Trophoblast cell (in vitro differentiated cells and primary cell): ENCODE results near the gene LAMA2. TPM values are rescaled to one million over a fixed set of nuclear protein-coding genes. Genes with fewer than 3 reads are reported as not detected.

Experiments used
- DNase-seq, 2 donors: peaks; one replicate each; pipeline ENCODE4 v3.0.0-alpha.2; 2016
- H2AFZ ChIP-seq: 2 replicates; pipeline ENCODE4 v1.6.1; 2013; ENCODE audit warnings: low read length, moderate library complexity, mild to moderate bottlenecking; ENCODE audit not compliant: insufficient read depth, poor library complexity
- H2AK5ac ChIP-seq: 2 replicates; pipeline ENCODE4 v1.6.1; 2013; ENCODE audit warnings: mild to moderate bottlenecking, low read length
- H2BK120ac ChIP-seq: 2 replicates; pipeline ENCODE4 v1.6.1; 2013; ENCODE audit warnings: low read length, mild to moderate bottlenecking, moderate library complexity; ENCODE audit not compliant: insufficient read depth, poor library complexity
- H2BK12ac ChIP-seq: 2 replicates; pipeline ENCODE4 v1.6.1; 2013; ENCODE audit warnings: mild to moderate bottlenecking, low read length, moderate library complexity
- H2BK5ac ChIP-seq: 2 replicates; pipeline ENCODE4 v1.6.1; 2013; ENCODE audit warnings: low read length, low read depth, moderate library complexity, mild to moderate bottlenecking; ENCODE audit not compliant: poor library complexity
- H3K14ac ChIP-seq: 2 replicates; pipeline ENCODE4 v1.6.1; 2013; ENCODE audit warnings: mild to moderate bottlenecking, low read length
- H3K18ac ChIP-seq: 2 replicates; pipeline ENCODE4 v1.6.1; 2013; ENCODE audit warnings: mild to moderate bottlenecking, low read length
- H3K23ac ChIP-seq: 2 replicates; pipeline ENCODE4 v1.6.1; 2013; ENCODE audit warnings: low read length
- H3K27ac ChIP-seq: 2 replicates; pipeline ENCODE4 v1.5.1; 2013; ENCODE audit warnings: low read depth, mild to moderate bottlenecking, inconsistent platforms, low read length, moderate library complexity
- H3K27me3 ChIP-seq: 2 replicates; pipeline ENCODE4 v1.6.1; 2013; ENCODE audit warnings: inconsistent platforms, mild to moderate bottlenecking, low read length, moderate library complexity; ENCODE audit not compliant: insufficient read depth
- H3K36me3 ChIP-seq, 2 experiments: 1 replicate in 1 of 2; 2 replicates in 1 of 2; pipeline ENCODE4 v1.6.1; 2013; ENCODE audit warnings: low read length in 2 of 2, mild to moderate bottlenecking in 2 of 2, moderate library complexity in 1 of 2; ENCODE audit not compliant: insufficient read depth in 2 of 2, control insufficient read depth in 1 of 2
- H3K4ac ChIP-seq: 2 replicates; pipeline ENCODE4 v1.6.1; 2013; ENCODE audit warnings: low read depth, mild to moderate bottlenecking, low read length, moderate library complexity
- H3K4me1 ChIP-seq, 2 experiments: 1 replicate in 1 of 2; 2 replicates in 1 of 2; pipeline ENCODE4 v1.6.1; 2013; ENCODE audit warnings: low read length in 2 of 2, mild to moderate bottlenecking in 2 of 2, moderate library complexity in 1 of 2; ENCODE audit not compliant: insufficient read depth in 2 of 2, control insufficient read depth in 1 of 2
- H3K4me2 ChIP-seq: 2 replicates; pipeline ENCODE4 v1.6.1; 2013; ENCODE audit warnings: inconsistent platforms, mild to moderate bottlenecking, low read length, moderate library complexity
- H3K4me3 ChIP-seq: 2 replicates; pipeline ENCODE4 v1.5.1; 2013; ENCODE audit warnings: mild to moderate bottlenecking, low read depth, low read length, inconsistent platforms
- H3K79me1 ChIP-seq: one replicate; pipeline ENCODE4 v1.6.1; 2013; ENCODE audit warnings: low read length
- H3K79me2 ChIP-seq: 2 replicates; pipeline ENCODE4 v1.6.1; 2013; ENCODE audit warnings: low read length, mild to moderate bottlenecking; ENCODE audit not compliant: control insufficient read depth, insufficient read depth, poor library complexity
- H3K9ac ChIP-seq: 2 replicates; pipeline ENCODE4 v1.6.1; 2013; ENCODE audit warnings: mild to moderate bottlenecking, low read length
- H3K9me3 ChIP-seq: 2 replicates; pipeline ENCODE4 v1.6.1; 2013; ENCODE audit warnings: low read depth, mild to moderate bottlenecking, control low read depth, inconsistent platforms, low read length; ENCODE audit not compliant: insufficient read depth
- H4K12ac ChIP-seq: 2 replicates; pipeline ENCODE4 v1.6.1; 2013; ENCODE audit warnings: low read depth, mild to moderate bottlenecking, low read length, moderate library complexity
- H4K8ac ChIP-seq: 2 replicates; pipeline ENCODE4 v1.6.1; 2013; ENCODE audit warnings: low read depth, mild to moderate bottlenecking, low read length, moderate library complexity
- H4K91ac ChIP-seq: one replicate; pipeline ENCODE4 v1.6.1; 2013; ENCODE audit warnings: low read depth, mild to moderate bottlenecking, low read length, moderate library complexity
- WGBS: extraction: QIAGEN DNeasy Blood & Tissue Kit; methylation state at CpG from one replicate; pipeline ENCODE4 v1.1.7; 2013; ENCODE audit warnings: missing lambda C conversion rate; ENCODE audit not compliant: insufficient read length, insufficient coverage; ENCODE audit errors: extremely low coverage; 5-methylcytosine and 5-hydroxymethylcytosine counted together
- polyA plus RNA-seq: library from polyadenylated mRNA; stranded (reverse); fragments of 200-250 nt; gene quantifications from 2 replicates; pipeline ENCODE4 v1.2.3, GENCODE V29; 2013

The LAMA2 gene
- polyA plus RNA-seq = 0.49 and 0.56 TPM in 2 replicates

- H2BK120ac ChIP-seq = no peak within 1 kb of the TSS
- peak within 1 kb of the TSS; percentile 85 for H3K4me2 ChIP-seq
- H3K4me3 ChIP-seq = peak within 1 kb of the TSS; percentile 28
- peaks cover 4% of the 10 kb centered on the region in 2 experiments for H3K4me1 ChIP-seq
- no peaks in the 10 kb centered on the region for H3K9me3 ChIP-seq
- H3K27ac ChIP-seq = no peak within 1 kb of the TSS
- H3K36me3 ChIP-seq = no peaks in the 10 kb centered on the region
- H3K9ac ChIP-seq = peak within 1 kb of the TSS; percentile 68
- no peaks in the 10 kb centered on the region for H3K27me3 ChIP-seq
- no peak within 1 kb of the TSS for H3K23ac ChIP-seq
- H3K79me1 ChIP-seq = no peaks in the 10 kb centered on the region
- no CpG with 5 or more reads among the region's 36 CpGs for WGBS
- H4K91ac ChIP-seq = no peak within 1 kb of the TSS
- no peak within 1 kb of the TSS for H3K14ac ChIP-seq
- no peak within 1 kb of the TSS for H2BK5ac ChIP-seq
- H3K18ac ChIP-seq = no peak within 1 kb of the TSS
- H3K4ac ChIP-seq = no peak within 1 kb of the TSS
- no peak within 1 kb of the TSS for H2AK5ac ChIP-seq
- no peak within 1 kb of the TSS for H4K8ac ChIP-seq
- no peaks in the 10 kb centered on the region for H3K79me2 ChIP-seq
- no peak within 1 kb of the TSS for H2BK12ac ChIP-seq
- peak within 1 kb of the TSS; percentile 92 for H2AFZ ChIP-seq
- no peak within 1 kb of the TSS for H4K12ac ChIP-seq
- DNase-seq = peak in 1 of 2 donors; percentile 28
Observed at GRCh38 chr6:128882991-128883611, at the start of gene LAMA2. LAMA2 (plus strand) TSS chr6:128883138; CDS start chr6:128883246, 108 bp downstream.

- H3K9ac ChIP-seq = no peak overlapping the region
- H3K4me1 ChIP-seq = no peaks in the 10 kb centered on the region
- H3K27ac ChIP-seq = no peak overlapping the region
- no peak overlapping the region for H2AFZ ChIP-seq
- no peak overlapping the region for H3K4me2 ChIP-seq
- H3K23ac ChIP-seq = no peak overlapping the region
- H3K14ac ChIP-seq = no peak overlapping the region
- no peak overlapping the region for H4K12ac ChIP-seq
- H2BK120ac ChIP-seq = no peak overlapping the region
- no peaks in the 10 kb centered on the region for H3K79me2 ChIP-seq
- H2AK5ac ChIP-seq = no peak overlapping the region
- H4K8ac ChIP-seq = no peak overlapping the region
- no peaks in the 10 kb centered on the region for H3K36me3 ChIP-seq
- H3K4me3 ChIP-seq = no peak overlapping the region
- H3K79me1 ChIP-seq = no peaks in the 10 kb centered on the region
- no peak overlapping the region for H2BK12ac ChIP-seq
- no peaks in the 10 kb centered on the region for H3K9me3 ChIP-seq
- no peak overlapping the region for H4K91ac ChIP-seq
- no peak for DNase-seq
- WGBS = no CpG with 5 or more reads among the region's 1 CpG
- no peaks in the 10 kb centered on the region for H3K27me3 ChIP-seq
- no peak overlapping the region for H3K4ac ChIP-seq
- H2BK5ac ChIP-seq = no peak overlapping the region
- no peak overlapping the region for H3K18ac ChIP-seq
Observed at GRCh38 chr6:128836761-128837160, 46.2 kb upstream of the LAMA2 start.

- Histone ChIP-seq H3K27ac (no peak overlapping the region), H3K4me2 (no peak overlapping the region), H2AK5ac (no peak overlapping the region), H3K36me3 (no peaks in the 10 kb centered on the region), H3K9me3 (no peaks in the 10 kb centered on the region), H4K12ac (no peak overlapping the region), H4K91ac (no peak overlapping the region), H3K23ac (no peak overlapping the region), H3K79me1 (no peaks in the 10 kb centered on the region), H2BK5ac (no peak overlapping the region), H3K18ac (no peak overlapping the region), H2BK120ac (no peak overlapping the region), H4K8ac (no peak overlapping the region), H3K4ac (no peak overlapping the region), H3K79me2 (no peaks in the 10 kb centered on the region), H3K14ac (no peak overlapping the region), H2BK12ac (no peak overlapping the region), H2AFZ (no peak overlapping the region), H3K4me3 (no peak overlapping the region), H3K27me3 (no peaks in the 10 kb centered on the region), H3K4me1 (no peaks in the 10 kb centered on the region), H3K9ac (no peak overlapping the region)
- WGBS = no CpG with 5 or more reads among the region's 4 CpGs
- DNase-seq = no peak
Observed at GRCh38 chr6:128841518-128841917, 41.4 kb upstream of the LAMA2 start.

GRCh38 chr6:128844598-128844997 is 38.3 kb upstream of the LAMA2 start:
- Histone ChIP-seq H3K4me2 (no peak overlapping the region), H3K14ac (no peak overlapping the region), H3K4ac (no peak overlapping the region), H3K4me3 (no peak overlapping the region), H3K9ac (no peak overlapping the region), H4K8ac (no peak overlapping the region), H2AK5ac (no peak overlapping the region), H2BK5ac (no peak overlapping the region), H4K91ac (no peak overlapping the region), H4K12ac (no peak overlapping the region), H3K23ac (no peak overlapping the region), H2BK12ac (no peak overlapping the region), H2BK120ac (no peak overlapping the region), H3K27ac (no peak overlapping the region), H3K79me1 (no peaks in the 10 kb centered on the region), H3K27me3 (no peaks in the 10 kb centered on the region), H3K18ac (no peak overlapping the region), H3K79me2 (no peaks in the 10 kb centered on the region), H3K9me3 (no peaks in the 10 kb centered on the region), H2AFZ (no peak overlapping the region), H3K36me3 (no peaks in the 10 kb centered on the region), H3K4me1 (no peaks in the 10 kb centered on the region)
- DNase-seq = no peak
- no CpG with 5 or more reads among the region's 2 CpGs for WGBS
